ENCODE results near the gene BAZ1B. TPM values are rescaled to one million over a fixed set of nuclear protein-coding genes. Genes with fewer than 3 reads are reported as not detected.

BAZ1B gene
- total and polyA plus RNA-seq, 9 of the 15 experiments (the other 6 are each of a cell fraction or from before 2014, with no cell fraction given), result 15.0 to 134 (median 79.5) TPM

- H3K36me3 ChIP-seq (ENCODE audit: control insufficient read depth, insufficient read depth, low read length), result peaks cover 92% of the 10 kb centered on the region
- no peak for ATAC-seq
Measured at GRCh38 chr7:73504920-73505319, 17.2 kb downstream of the BAZ1B start.

More at GRCh38 chr7:73504920-73505319, 17.2 kb downstream of the BAZ1B start:
- peaks cover 56% of the 10 kb centered on the region for H3K79me2 ChIP-seq (ENCODE audit: control insufficient read depth, insufficient read depth, low read length)
- no peaks in the 10 kb centered on the region for H3K27me3 ChIP-seq (ENCODE audit: control insufficient read depth in 2 of 2, insufficient read depth in 2 of 2, low read length in 2 of 2)
- H3K9me1 ChIP-seq (ENCODE audit: control insufficient read depth, insufficient read depth, low read length), result no peaks in the 10 kb centered on the region
- FAIRE-seq, result no peak
- no peaks in the 10 kb centered on the region for H3K9me3 ChIP-seq (replicated peaks; ENCODE audit: control insufficient read depth, insufficient read depth, low read depth, low read length)
- H3K4me1 ChIP-seq (replicated peaks in 1 of 2; ENCODE audit: control insufficient read depth in 2 of 2, insufficient read depth in 2 of 2, low read length in 2 of 2), result no peaks in the 10 kb centered on the region; a peak in 1 of 5 replicates
- peaks cover 9% of the 10 kb centered on the region; the same call in 1 of the 2 replicates for H4K20me1 ChIP-seq (replicated peaks; ENCODE audit: control insufficient read depth, insufficient read depth, low read length)
- H3K4me3 ChIP-seq, result no peak overlapping the region
- WGBS (ENCODE audit: insufficient coverage, low coverage, missing lambda C conversion rate), result 100% methylated on average over 1 of the region's 1 CpG
- H3K4me2 ChIP-seq (ENCODE audit: insufficient read depth, low read length), result no peak overlapping the region
- in situ Hi-C loops (cut with MboI), result no loop called here
- TF ChIP-seq ZNF584 (CRISPR knock-in tag; IDR thresholded peaks at IDR 0.05; ENCODE audit: low read depth), result no peak
- TF ChIP-seq RUNX1 (IDR thresholded peaks at IDR 0.05; ENCODE audit: low read depth), result no peak
- no peak for TF ChIP-seq ZNF12 (CRISPR knock-in tag; IDR thresholded peaks at IDR 0.05)
- TF ChIP-seq ZNF511 (CRISPR knock-in tag; IDR thresholded peaks at IDR 0.05), result no peak
- no peak for TF ChIP-seq ZBTB12 (CRISPR knock-in tag; IDR thresholded peaks at IDR 0.05)
- TF ChIP-seq ELF2 (CRISPR knock-in tag; IDR thresholded peaks at IDR 0.05), result no peak
- TF ChIP-seq ZNF707 (CRISPR knock-in tag; conservative IDR thresholded peaks at IDR 0.05), result no peak
- TF ChIP-seq HSF4 (CRISPR knock-in tag; IDR thresholded peaks at IDR 0.05; ENCODE audit: borderline replicate concordance), result no peak
- no peak for TF ChIP-seq GTF2E2 (tag; IDR thresholded peaks at IDR 0.05)
- no peak for TF ChIP-seq DNMT1 (IDR thresholded peaks at IDR 0.05)
- TF ChIP-seq HDAC8 (tag; IDR thresholded peaks at IDR 0.05), result no peak
- no peak for TF ChIP-seq MYC (IDR thresholded peaks at IDR 0.05; ENCODE audit: low read depth, low read length)
- TF ChIP-seq MYC (CRISPR knock-in tag; IDR thresholded peaks at IDR 0.05; ENCODE audit: borderline replicate concordance, low read depth), result no peak
- TF ChIP-seq SRSF9 (IDR thresholded peaks at IDR 0.05; ENCODE audit: borderline replicate concordance, low read depth, low read length), result no peak
- TF ChIP-seq SMARCC2 (IDR thresholded peaks at IDR 0.05; ENCODE audit: low read depth), result no peak
- no peak for TF ChIP-seq JUN (IDR thresholded peaks at IDR 0.05; ENCODE audit: borderline replicate concordance, low read depth, low read length)
- no peak for TF ChIP-seq JUN (CRISPR knock-in tag; IDR thresholded peaks at IDR 0.05; ENCODE audit: borderline replicate concordance)
- TF ChIP-seq HNRNPK (IDR thresholded peaks at IDR 0.05; ENCODE audit: low read depth, low read length, poor library complexity, severe bottlenecking), result no peak
- ChIA-PET CTCF (ENCODE audit: low intra/inter-chr PET ratio) (no interaction called here), POLR2A (interaction anchor here (0.6 to 2.4 kb wide), 6 partner anchors 10 to 64 kb away, joined by 3 to 14 read pairs (median 4); partner anchors contain the start of gene BAZ1B)
- no peak overlapping the region for H3K27ac ChIP-seq (ENCODE audit: extremely low read depth, low read depth, low read length)
- no TSS peak for BruUV-seq (replicated peaks)
- no peak overlapping the region for H2AFZ ChIP-seq (ENCODE audit: low read depth, low read length)
- intact Hi-C loops (cut with micrococcal nuclease), result no loop called here
- H3K9ac ChIP-seq (ENCODE audit: insufficient read depth in 1 of 2, low read depth in 2 of 2, low read length in 2 of 2), result no peak overlapping the region
- no peak for DNase-seq (ENCODE audit: extremely low read depth in 1 of 4, low spot score in 3 of 4)
